ENCODE measurements around the gene DNAJA2. TPM values are rescaled to one million over a fixed set of nuclear protein-coding genes. Genes with fewer than 3 reads are reported as not detected.

Gene DNAJA2
- total and polyA plus RNA-seq, 2 donors (not counting 3 experiments of a cell fraction or from before 2014, with no cell fraction given): 6.4 to 61.4 TPM

DNA sequence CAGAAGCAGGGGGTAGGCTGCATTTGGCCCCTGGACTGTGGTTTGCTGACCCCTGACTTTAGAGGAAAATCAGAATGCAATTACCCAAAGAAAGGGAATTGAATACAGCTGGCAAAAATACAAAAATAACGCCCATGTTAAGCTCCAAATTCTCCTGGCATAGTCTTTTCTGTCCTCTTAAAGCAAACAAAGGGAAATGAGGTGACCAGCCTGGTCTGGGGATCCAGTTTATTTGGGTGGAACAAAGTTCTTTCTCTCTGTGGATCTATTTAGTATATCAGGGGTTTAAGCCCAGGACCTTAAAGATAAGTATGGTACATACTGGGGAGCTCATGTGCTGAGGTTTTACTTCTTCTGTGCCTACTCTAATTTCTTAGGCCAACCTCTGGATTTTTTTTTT is 23.5 kb downstream of the DNAJA2 start:
- Histone ChIP-seq H3K9me3 (replicated peaks; ENCODE audit: control insufficient read depth, insufficient read depth, low read length) (no peaks in the 10 kb centered on the region), H3K79me2 (ENCODE audit: control insufficient read depth, insufficient read depth, low read length) (no peaks in the 10 kb centered on the region), H3K9me1 (replicated peaks; ENCODE audit: control insufficient read depth, extremely low read depth, insufficient read depth, low read length) (no peaks in the 10 kb centered on the region), H3K27me3 (ENCODE audit: control insufficient read depth in 2 of 2, insufficient read depth in 2 of 2, low read length in 2 of 2) (no peaks in the 10 kb centered on the region), H3K9ac (replicated peaks; ENCODE audit: extremely low read depth, insufficient read depth, low read length) (no peak overlapping the region), H3K4me3 (replicated peaks in 1 of 3; ENCODE audit: insufficient read depth in 1 of 3, low read depth in 1 of 3, low read length in 3 of 3) (no peak overlapping the region), H3K36me3 (ENCODE audit: control insufficient read depth in 2 of 2, extremely low read depth in 1 of 2, insufficient read depth in 2 of 2, low read length in 2 of 2) (peaks cover 0 to 3% of the 10 kb centered on the region in 2 experiments), H3K4me1 (ENCODE audit: control insufficient read depth, extremely low read depth, insufficient read depth, low read length) (no peaks in the 10 kb centered on the region), H3K4me2 (ENCODE audit: insufficient read depth, low read length) (no peak overlapping the region), H4K20me1 (replicated peaks; ENCODE audit: control insufficient read depth, extremely low read depth, insufficient read depth, low read length) (no peaks in the 10 kb centered on the region), H3K27ac (ENCODE audit: insufficient read depth, low read depth, low read length) (no peak overlapping the region), H2AFZ (ENCODE audit: low read depth, low read length) (no peak overlapping the region)
- ChIA-PET POLR2A (interaction anchor here (0.7 kb wide), 1 partner anchor 1213 kb away, joined by 3 read pairs; no protein-coding TSS in a partner anchor), CTCF (interaction anchor here (0.6 to 8.6 kb wide), 5 partner anchors 87 to 1215 kb away, joined by 3 to 127 read pairs (median 3); no protein-coding TSS in a partner anchor)
- intact Hi-C loops (cut with micrococcal nuclease) (no loop called here), dilution Hi-C loops (cut with MboI; ENCODE audit: extremely low pct_ligation_motif_present, low sequenced_read_pairs) (no loop called here)
- FAIRE-seq: no peak
- DNase-seq (ENCODE audit: low read depth, low spot score): no peak
- BruUV-seq (replicated peaks): no TSS peak
- no peak for TF ChIP-seq GATA2 (IDR thresholded peaks at IDR 0.05; ENCODE audit: insufficient read depth, insufficient read length, low read depth, low read length)
- no peak for TF ChIP-seq POLR2A (IDR thresholded peaks at IDR 0.05; ENCODE audit: low read depth, low read length)
- TF ChIP-seq, protein P1, sequence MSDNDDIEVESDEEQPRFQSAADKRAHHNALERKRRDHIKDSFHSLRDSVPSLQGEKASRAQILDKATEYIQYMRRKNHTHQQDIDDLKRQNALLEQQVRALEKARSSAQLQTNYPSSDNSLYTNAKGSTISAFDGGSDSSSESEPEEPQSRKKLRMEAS (IDR thresholded peaks at IDR 0.05; ENCODE audit: insufficient read depth, insufficient read length): no peak
- TF ChIP-seq FOS (IDR thresholded peaks at IDR 0.05; ENCODE audit: borderline replicate concordance, insufficient read depth, low read length): no peak
- TF ChIP-seq, protein P2, sequence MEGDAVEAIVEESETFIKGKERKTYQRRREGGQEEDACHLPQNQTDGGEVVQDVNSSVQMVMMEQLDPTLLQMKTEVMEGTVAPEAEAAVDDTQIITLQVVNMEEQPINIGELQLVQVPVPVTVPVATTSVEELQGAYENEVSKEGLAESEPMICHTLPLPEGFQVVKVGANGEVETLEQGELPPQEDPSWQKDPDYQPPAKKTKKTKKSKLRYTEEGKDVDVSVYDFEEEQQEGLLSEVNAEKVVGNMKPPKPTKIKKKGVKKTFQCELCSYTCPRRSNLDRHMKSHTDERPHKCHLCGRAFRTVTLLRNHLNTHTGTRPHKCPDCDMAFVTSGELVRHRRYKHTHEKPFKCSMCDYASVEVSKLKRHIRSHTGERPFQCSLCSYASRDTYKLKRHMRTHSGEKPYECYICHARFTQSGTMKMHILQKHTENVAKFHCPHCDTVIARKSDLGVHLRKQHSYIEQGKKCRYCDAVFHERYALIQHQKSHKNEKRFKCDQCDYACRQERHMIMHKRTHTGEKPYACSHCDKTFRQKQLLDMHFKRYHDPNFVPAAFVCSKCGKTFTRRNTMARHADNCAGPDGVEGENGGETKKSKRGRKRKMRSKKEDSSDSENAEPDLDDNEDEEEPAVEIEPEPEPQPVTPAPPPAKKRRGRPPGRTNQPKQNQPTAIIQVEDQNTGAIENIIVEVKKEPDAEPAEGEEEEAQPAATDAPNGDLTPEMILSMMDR (IDR thresholded peaks at IDR 0.05; ENCODE audit: extremely low read depth in 1 of 2, insufficient read depth in 1 of 2, low read depth in 1 of 2, low read length in 2 of 2): no peak
- no peak for TF ChIP-seq MYC (IDR thresholded peaks at IDR 0.05; ENCODE audit: low read depth, low read length)
- TF ChIP-seq POLR2AphosphoS5 (IDR thresholded peaks at IDR 0.05; ENCODE audit: insufficient read depth, low read depth, low read length): no peak
- no peak for TF ChIP-seq JUN (IDR thresholded peaks at IDR 0.05; ENCODE audit: borderline replicate concordance, insufficient read depth, insufficient read length, low read depth)
- TF ChIP-seq EZH2 (IDR thresholded peaks at IDR 0.05; ENCODE audit: borderline replicate concordance, low read depth, low read length, severe bottlenecking): no peak
